Stimulated activated effector memory CD8-positive, alpha-beta T cell treated with anti-CD3 and anti-CD28 coated beads, Interleukin-12 subunit alpha, Interleukin-12 subunit beta, amount 100 ng/mL, for 72 hours (primary cell): ENCODE measurements around the gene ZNF384.
A peak's percentile ranks its signal among the peaks of the same experiment; 100 is the strongest.

Source experiments
- ATAC-seq: fragments of 150-1000 bp; cut with Tn5 transposase; 2 replicates; pipeline ENCODE4 v1.10.0; 2021
- DNase-seq, 2 donors: peaks; one replicate each; pipeline ENCODE4 v3.0.0; 2021 to 2022; ENCODE audit warnings: low spot score in 2 of 2
- H3K27ac Mint-ChIP-seq: one replicate; pipeline ENCODE4 v1.8.0; 2022; ENCODE audit warnings: mild to moderate bottlenecking, mixed read lengths
- H3K36me3 Mint-ChIP-seq: one replicate; pipeline ENCODE4 v1.8.0; 2022; ENCODE audit warnings: mild to moderate bottlenecking, mixed read lengths
- H3K4me1 Mint-ChIP-seq: one replicate; pipeline ENCODE4 v1.8.0; 2022; ENCODE audit warnings: mixed read lengths
- H3K4me3 Mint-ChIP-seq: one replicate; pipeline ENCODE4 v1.8.0; 2022; ENCODE audit warnings: mild to moderate bottlenecking, mixed read lengths
- H3K9me3 Mint-ChIP-seq: one replicate; pipeline ENCODE4 v1.8.0; 2022; ENCODE audit warnings: mixed read lengths

ZNF384 gene

DNA sequence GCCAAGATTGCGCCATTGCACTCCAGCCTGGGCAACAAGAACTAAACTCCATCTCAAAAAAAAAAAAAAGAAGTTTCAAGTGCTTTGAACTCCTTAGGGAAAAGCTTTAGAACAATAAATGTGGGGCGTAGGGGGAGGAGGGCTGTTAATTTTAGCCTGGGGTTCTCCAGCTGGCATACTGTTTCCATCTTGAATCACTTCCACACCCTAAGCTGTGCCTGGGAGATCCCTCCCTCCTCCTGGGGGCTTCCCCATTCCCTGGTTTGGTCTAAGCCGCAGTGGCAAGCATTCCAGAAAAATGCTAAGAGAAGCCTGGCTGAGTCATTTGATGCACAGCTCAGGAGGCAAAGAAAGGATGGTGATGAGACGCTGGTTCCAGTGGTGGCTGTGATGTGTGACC, 2.3 kb upstream of the ZNF384 start:
- Mint-ChIP-seq H3K4me1 (peaks cover 40% of the 10 kb centered on the region), H3K4me3 (peak overlapping the region; percentile 84), H3K36me3 (peaks cover 38% of the 10 kb centered on the region), H3K9me3 (no peaks in the 10 kb centered on the region), H3K27ac (no peak overlapping the region)
- no peak for ATAC-seq
- no peak for DNase-seq

DNA sequence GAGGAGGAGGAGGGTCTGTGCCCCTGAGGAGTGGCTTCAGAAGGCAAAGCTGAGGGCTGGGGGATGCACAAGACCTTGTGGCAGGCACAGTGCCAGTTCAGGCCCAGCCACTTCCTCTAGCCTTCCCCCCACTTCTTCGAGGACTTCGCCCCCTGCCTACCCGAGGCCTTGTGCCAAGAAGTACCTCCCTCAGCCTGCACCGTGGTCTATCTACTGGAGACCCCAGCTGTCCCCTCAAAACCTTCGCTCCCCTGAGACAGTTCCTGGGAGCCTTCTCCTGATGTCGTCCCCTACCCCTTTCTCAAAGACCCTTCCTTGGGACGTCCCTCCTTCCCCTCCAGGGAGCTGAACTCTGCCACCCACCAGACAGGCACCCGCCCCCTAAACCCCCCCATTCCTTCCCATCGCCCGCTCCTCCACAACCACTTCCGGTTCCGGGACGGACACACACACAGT, 604 bp downstream of the ZNF384 start:
- H3K27ac Mint-ChIP-seq, result peak overlapping the region; percentile 97
- DNase-seq, result no peak
- no peaks in the 10 kb centered on the region for H3K9me3 Mint-ChIP-seq
- peak; percentile 23 for ATAC-seq
- H3K36me3 Mint-ChIP-seq, result peaks cover 67% of the 10 kb centered on the region
- H3K4me1 Mint-ChIP-seq, result peaks cover 59% of the 10 kb centered on the region
- H3K4me3 Mint-ChIP-seq, result peak overlapping the region; percentile 84

DNA sequence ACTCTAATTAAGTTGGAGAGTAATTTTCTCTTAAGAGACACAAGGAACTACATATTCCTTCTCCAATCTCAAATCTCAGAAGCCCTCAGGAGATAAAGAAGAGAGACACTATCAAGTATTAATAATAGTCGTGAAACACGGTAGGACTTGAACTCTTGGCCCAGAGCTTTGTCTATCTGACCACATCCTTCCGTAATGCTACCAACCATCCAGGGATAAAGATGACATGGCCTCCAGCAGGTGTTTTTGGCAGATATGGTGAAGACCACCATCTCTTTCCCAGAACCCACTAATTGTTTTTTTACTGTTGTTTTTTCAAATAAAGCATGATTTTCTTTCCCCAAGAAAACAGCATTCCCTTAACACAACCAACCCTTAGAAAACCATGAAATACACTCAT, 3.4 kb downstream of the ZNF384 start:
- peak overlapping the region; percentile 71 for H3K27ac Mint-ChIP-seq

DNA sequence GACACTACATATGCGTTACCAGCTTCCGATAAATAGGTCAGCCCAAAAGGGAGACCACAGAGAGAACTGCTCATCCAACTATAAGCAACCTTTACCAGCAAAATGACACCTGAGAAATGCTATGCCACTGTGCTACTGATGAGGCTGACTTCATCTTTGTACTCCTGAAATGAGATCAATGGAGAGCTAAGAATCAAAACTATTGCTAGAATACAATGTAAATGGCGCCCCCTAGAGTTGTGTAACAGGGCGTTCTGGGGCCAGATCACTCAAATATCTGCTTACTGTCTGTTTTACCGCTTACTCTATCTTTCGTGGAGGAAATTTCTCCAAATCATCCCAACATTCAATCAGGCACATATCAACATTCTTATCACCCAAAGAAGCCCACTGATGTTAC, 4.6 kb downstream of the ZNF384 start:
- DNase-seq, result peak; percentile 40 to 70
- peak overlapping the region; percentile 19 for H3K4me3 Mint-ChIP-seq
- peak; percentile 52 for ATAC-seq
- peaks cover 50% of the 10 kb centered on the region for H3K4me1 Mint-ChIP-seq
- H3K36me3 Mint-ChIP-seq, result peaks cover 100% of the 10 kb centered on the region
- H3K27ac Mint-ChIP-seq, result peak overlapping the region; percentile 71
- H3K9me3 Mint-ChIP-seq, result no peaks in the 10 kb centered on the region

More for the DNA sequence above, 3.4 kb downstream of the ZNF384 start:
- Mint-ChIP-seq H3K36me3 (peaks cover 94% of the 10 kb centered on the region), H3K9me3 (no peaks in the 10 kb centered on the region), H3K4me3 (peak overlapping the region; percentile 84), H3K4me1 (peaks cover 56% of the 10 kb centered on the region)
- no peak for DNase-seq
- ATAC-seq, result no peak

DNA sequence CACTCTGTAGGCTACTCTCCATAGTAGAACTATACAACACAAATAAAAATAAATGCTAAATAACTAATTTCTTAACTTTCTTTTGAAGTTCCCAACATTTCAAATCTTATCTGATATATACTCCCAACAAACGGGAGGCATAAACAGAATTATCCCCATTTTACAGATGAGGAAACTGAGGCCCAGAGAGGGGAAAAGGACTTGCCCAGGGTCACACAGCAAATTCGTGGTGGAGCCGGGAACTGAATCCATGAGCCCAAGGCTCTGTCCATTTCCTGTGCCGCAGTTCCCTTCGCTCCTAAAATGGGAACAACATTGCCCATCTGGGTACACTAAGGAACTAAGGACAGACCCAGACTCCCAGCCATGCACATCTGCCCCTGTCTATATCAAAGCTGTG, 12.2 kb downstream of the ZNF384 start:
- no peaks in the 10 kb centered on the region for H3K4me1 Mint-ChIP-seq
- H3K9me3 Mint-ChIP-seq, result no peaks in the 10 kb centered on the region
- DNase-seq (no peak), ATAC-seq (no peak)
- H3K36me3 Mint-ChIP-seq, result peaks cover 100% of the 10 kb centered on the region
- no peak overlapping the region for H3K27ac Mint-ChIP-seq
- no peak overlapping the region for H3K4me3 Mint-ChIP-seq

DNA sequence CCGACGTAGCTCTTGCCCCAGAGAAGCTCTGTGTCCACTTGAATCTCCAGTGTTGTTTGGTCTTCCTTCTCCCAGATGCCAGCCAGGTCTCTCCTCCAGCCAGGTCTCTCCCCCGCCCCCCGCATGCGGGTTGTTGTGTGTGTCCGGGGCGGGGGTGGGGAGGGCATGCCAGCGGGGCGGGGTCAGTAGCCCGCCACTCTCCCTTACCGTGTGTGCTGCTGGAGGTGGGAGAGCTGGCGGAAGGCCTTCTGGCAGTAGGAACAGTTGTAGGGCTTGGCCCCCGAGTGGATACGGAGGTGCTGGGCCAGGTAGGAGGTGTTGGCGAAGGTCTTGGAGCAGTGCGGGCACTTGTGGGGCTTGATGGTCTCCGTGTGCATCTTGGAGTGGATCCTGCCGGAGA, 17.0 kb downstream of the ZNF384 start:
- Mint-ChIP-seq H3K4me3 (no peak overlapping the region), H3K27ac (peak overlapping the region; percentile 79), H3K9me3 (no peaks in the 10 kb centered on the region), H3K4me1 (no peaks in the 10 kb centered on the region), H3K36me3 (peaks cover 100% of the 10 kb centered on the region)
- DNase-seq (no peak), ATAC-seq (no peak)

DNA sequence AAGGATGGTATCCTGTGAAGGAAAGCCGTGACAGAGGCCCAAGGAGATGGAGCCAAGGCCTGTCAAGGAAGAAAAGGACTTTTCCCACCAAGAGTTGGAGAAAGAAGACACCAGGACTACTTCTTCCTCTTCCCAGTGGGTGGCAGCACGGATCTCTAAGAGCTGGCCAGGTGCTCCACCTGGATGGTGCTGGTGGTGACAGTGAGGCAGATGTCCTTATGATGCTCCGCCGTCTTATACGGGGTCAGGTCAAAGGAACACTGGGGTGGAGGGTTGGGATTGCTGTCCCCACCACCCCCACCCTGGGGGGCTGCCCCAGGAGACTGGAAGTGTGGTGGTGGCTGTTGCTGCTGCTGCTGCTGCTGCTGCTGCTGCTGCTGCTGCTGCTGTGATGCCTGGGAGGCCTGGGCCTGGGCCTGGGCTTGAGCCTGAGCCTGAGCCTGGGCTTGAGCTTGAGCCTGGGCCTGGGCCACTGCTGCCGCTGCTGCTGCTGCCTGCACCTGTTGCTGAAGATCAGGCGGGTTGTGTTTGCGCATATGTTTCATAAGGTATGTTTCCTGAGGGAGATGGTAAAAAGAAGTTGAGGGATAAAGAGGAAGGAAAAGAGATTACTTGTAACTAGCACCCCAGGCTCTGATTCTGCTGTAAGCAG, 21.5 kb downstream of the ZNF384 start:
- no peak overlapping the region for H3K4me3 Mint-ChIP-seq
- H3K9me3 Mint-ChIP-seq, result no peaks in the 10 kb centered on the region
- peak overlapping the region; percentile 61 for H3K27ac Mint-ChIP-seq
- peaks cover 13% of the 10 kb centered on the region for H3K4me1 Mint-ChIP-seq
- DNase-seq (no peak), ATAC-seq (no peak)
- H3K36me3 Mint-ChIP-seq, result peaks cover 93% of the 10 kb centered on the region

DNA sequence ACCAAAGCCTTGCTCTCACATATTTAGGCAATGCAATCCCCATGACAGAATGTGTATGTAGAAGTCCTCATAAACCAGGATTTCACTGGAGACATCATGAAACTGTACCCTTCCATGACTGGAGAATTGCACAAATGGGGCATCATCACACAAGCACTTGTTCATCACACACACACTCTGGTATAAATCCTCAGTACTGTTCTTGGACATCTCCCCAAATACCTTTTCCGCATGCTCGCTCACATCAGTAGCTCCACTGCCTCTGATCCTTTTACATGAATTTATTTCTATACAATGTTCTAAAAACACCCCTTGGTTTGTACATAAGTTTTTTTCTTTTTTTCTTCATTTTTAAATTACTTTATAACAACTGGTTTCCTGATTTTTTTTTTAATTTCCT, 23.0 kb downstream of the ZNF384 start:
- Mint-ChIP-seq H3K4me1 (peaks cover 24% of the 10 kb centered on the region), H3K9me3 (no peaks in the 10 kb centered on the region), H3K36me3 (peaks cover 80% of the 10 kb centered on the region), H3K27ac (peak overlapping the region; percentile 26), H3K4me3 (no peak overlapping the region)
- no peak for DNase-seq
- ATAC-seq, result no peak

DNA sequence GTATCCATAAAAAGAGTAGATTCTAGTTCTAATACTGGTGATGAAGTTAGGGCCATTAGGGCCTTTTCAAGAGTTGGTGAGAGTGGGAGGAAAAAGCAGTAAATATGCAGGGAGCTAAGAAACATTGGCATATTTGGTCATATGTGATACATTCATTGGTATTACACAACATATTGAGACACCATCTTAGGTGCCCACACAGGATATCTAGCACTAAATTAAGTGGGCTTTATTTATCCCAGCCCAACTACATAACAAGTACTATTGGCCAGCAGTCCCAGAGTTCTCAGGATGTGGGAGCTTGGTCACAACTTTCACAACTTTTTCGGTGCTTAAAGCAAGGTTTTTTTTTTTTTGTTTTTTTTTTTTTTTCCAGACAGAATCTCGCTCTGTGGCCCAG, 24.3 kb downstream of the ZNF384 start:
- Mint-ChIP-seq H3K9me3 (no peaks in the 10 kb centered on the region), H3K36me3 (peaks cover 68% of the 10 kb centered on the region), H3K27ac (no peak overlapping the region), H3K4me3 (no peak overlapping the region), H3K4me1 (peaks cover 24% of the 10 kb centered on the region)
- ATAC-seq, result no peak
- DNase-seq, result no peak

DNA sequence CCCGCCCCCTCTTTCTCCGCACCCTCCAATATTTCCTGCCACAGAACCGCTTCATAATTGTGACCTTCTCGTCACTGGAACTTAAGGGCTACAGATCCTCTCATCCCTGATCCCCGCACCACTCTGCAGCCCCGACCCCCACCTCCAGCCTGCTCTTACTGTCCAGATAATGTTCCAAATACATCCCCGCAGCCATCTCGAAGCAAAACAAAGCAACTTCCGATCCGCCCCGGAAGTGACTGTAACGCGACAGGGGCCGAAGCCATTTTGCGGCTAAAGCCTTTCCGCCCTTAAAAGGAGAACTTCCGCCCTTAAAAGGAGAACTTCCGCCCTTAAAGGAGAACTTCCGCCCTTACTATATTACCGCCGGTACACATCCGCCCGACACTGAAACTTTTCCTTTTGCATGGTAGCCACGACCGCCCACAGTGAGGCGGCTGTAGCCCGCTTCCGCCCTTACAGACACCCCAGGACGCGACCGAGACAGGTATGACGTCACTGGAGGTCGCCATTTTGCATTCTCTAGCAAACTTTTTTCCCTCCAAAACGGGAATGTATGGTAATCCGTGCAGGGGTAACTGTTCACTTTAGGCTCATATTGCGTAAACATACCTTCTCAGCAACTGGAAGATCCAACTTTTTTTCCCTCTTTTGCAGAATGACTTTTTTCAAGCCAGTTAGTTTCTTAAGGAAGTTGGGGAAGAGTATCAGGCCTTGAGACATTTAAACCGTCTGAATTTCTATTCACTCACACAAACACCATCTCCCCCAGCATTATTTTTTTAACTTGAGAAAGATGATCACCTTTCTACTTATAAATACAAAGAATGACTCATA, 26.1 kb downstream of the ZNF384 start, which contains the start of gene ING4:
TSS of gene ING4 (minus strand) at position 214 of the 837 bp plus-strand sequence. CDS start at position 196, 18 bp downstream.
- Mint-ChIP-seq H3K36me3 (peaks cover 68% of the 10 kb centered on the region), H3K4me1 (peaks cover 35% of the 10 kb centered on the region)
- peak; percentile 100 for ATAC-seq

DNA sequence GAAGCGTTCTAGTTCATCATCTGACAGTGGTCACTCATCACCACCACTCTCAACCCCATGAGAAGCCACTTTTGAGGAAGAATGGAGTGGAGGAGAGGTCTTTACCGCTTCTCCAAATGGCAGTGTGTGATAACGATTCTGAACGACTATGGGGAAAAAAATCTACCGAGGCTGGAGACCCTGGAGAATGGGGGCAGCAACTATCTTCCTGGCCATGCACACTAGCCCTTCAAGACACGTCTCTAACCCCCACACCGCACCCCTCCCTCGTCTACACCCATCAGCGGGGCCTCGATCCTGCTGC, 26.6 kb downstream of the ZNF384 start:
- Mint-ChIP-seq H3K4me1 (peaks cover 36% of the 10 kb centered on the region), H3K9me3 (no peaks in the 10 kb centered on the region), H3K36me3 (peaks cover 68% of the 10 kb centered on the region), H3K4me3 (peak overlapping the region; percentile 87), H3K27ac (peak overlapping the region; percentile 95)
- ATAC-seq, result peak; percentile 45
- DNase-seq, result no peak

More for the DNA sequence above, 26.1 kb downstream of the ZNF384 start, which contains the start of gene ING4:
- Mint-ChIP-seq H3K4me3 (peak within 1 kb of the TSS; percentile 87), H3K27ac (peak within 1 kb of the TSS; percentile 95), H3K9me3 (no peaks in the 10 kb centered on the region)
- peak; percentile 77 to 96 for DNase-seq

DNA sequence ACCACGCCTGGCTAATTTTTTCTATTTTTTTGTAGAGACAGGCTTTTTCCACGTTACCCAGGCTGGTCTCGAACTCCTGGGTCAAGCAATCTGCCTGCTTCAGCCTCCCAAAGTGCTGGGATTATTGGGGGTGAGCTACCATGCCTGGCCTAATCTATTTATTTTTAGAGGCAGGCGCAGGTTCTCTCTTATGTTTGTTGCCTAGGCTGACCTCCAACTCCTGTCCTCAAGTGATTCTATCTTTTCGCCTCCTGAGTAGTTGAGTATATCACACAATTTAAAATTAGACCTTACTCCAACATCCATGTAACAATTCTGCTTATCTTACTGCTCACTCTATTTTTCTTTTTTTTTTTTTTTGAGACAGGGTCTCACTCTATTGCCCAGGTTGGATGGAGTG, 35.2 kb downstream of the ZNF384 start:
- ATAC-seq (no peak), DNase-seq (no peak)
- no peaks in the 10 kb centered on the region for H3K9me3 Mint-ChIP-seq
- H3K4me3 Mint-ChIP-seq, result no peak overlapping the region
- peaks cover 10% of the 10 kb centered on the region for H3K4me1 Mint-ChIP-seq
- H3K36me3 Mint-ChIP-seq, result peaks cover 92% of the 10 kb centered on the region
- no peak overlapping the region for H3K27ac Mint-ChIP-seq

DNA sequence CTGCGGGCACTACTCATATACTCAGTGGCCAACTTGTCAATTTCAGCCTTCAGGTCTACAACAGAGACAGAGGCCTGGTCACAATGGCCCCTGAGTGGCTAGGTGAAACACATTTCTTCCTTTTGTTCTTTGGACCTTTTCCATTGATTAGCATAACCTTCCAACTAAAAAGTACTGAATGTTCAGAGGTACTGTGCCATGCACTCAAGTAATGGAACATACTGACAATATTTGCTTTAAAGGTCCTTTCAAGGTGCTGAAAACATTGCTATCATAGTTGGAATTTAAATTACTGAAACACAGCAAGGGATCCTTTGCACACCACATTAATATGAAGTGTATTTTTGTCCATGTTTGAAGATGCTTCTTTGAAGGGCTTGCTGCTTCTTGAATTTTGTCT, 35.8 kb downstream of the ZNF384 start:
- Mint-ChIP-seq H3K27ac (no peak overlapping the region), H3K4me3 (no peak overlapping the region), H3K9me3 (no peaks in the 10 kb centered on the region), H3K36me3 (peaks cover 90% of the 10 kb centered on the region), H3K4me1 (peaks cover 4% of the 10 kb centered on the region)
- DNase-seq, result no peak
- no peak for ATAC-seq

DNA sequence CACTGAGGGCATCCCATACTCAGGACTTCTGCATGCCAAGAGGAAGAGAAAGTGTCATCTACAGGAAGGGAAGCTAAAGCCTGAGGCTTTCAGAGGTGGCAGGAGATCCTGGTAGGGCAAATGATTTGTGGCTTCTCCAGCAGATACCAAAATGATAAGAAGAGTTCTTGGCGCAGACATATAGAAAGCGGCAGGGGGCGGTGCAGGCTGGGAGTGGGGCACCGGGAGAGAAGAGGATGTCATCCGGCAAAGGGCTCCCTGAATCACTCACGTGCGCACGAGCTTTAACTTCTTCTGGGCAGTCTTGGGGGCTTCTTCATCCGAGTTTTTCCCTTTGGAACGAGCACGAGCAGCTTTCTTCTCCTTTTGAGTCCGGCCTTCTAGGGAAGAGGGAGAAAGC, 36.8 kb downstream of the ZNF384 start:
- Mint-ChIP-seq H3K4me1 (peaks cover 6% of the 10 kb centered on the region), H3K9me3 (no peaks in the 10 kb centered on the region), H3K36me3 (peaks cover 88% of the 10 kb centered on the region), H3K27ac (peak overlapping the region; percentile 52), H3K4me3 (no peak overlapping the region)
- no peak for DNase-seq
- ATAC-seq, result no peak

DNA sequence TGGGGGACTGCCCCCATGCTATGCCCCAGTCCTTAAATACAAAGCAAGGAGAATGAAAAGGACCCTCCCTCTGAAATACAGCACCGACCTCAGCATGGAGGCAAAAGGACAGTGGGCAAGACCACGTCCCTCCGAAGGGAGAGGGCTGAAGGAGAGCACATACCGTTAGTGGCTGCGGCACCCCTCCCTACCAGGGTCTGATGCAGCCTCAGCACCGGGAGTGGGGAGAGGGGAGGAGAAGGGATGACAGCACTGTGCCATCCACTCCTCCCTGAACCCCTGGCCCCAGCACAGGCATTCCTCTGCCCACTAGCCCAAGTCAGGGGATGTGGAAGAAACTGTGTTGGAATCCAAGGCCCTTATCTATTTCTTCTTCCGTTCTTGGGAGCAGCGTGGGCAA, 38.3 kb downstream of the ZNF384 start:
- Mint-ChIP-seq H3K27ac (no peak overlapping the region), H3K36me3 (peaks cover 82% of the 10 kb centered on the region)

More for the DNA sequence above, 38.3 kb downstream of the ZNF384 start:
- DNase-seq (no peak), ATAC-seq (no peak)
- Mint-ChIP-seq H3K4me1 (peaks cover 16% of the 10 kb centered on the region), H3K4me3 (no peak overlapping the region), H3K9me3 (no peaks in the 10 kb centered on the region)
